ENCODE measurements around the gene ADAT3. TPM values are rescaled to one million over a fixed set of nuclear protein-coding genes. Genes with fewer than 3 reads are reported as not detected.
"Not testable (repeated sequence)": the region's sequence is repeated elsewhere in the genome, so short reads cannot be mapped to it uniquely, and the experiment has no call there.

The ADAT3 gene
- total RNA-seq, 5 donors from 2014 or later (not counting 1 experiment from before 2014, with no cell fraction given), result 6.0 to 16.1 (median 7.7) TPM

- ChIA-PET POLR2A (interaction anchor here (0.6 to 0.8 kb wide), 3 partner anchors 24 to 361 kb away, joined by 3 to 7 read pairs (median 6); no protein-coding TSS in a partner anchor), CTCF (no interaction called here)
- Mint-ChIP-seq H3K4me3 (peak overlapping the region; percentile 95 to 99 (median 98)), H3K4me1 (peaks cover 35 to 47% (median 38%) of the 10 kb centered on the region in 3 donors), H3K9me3 (no peaks in the 10 kb centered on the region), H3K27me3 (no peaks in the 10 kb centered on the region), H3K27ac (peak overlapping the region; percentile 94 to 96), H3K36me3 (no peaks in the 10 kb centered on the region)
- Histone ChIP-seq H3K4me1 (ENCODE audit: control insufficient read depth in 1 of 2, extremely low read depth in 1 of 2, insufficient read depth in 2 of 2, low read length in 2 of 2) (peaks cover 17 to 50% of the 10 kb centered on the region in 2 experiments), H3K9me3 (no peaks in the 10 kb centered on the region), H3K27ac (ENCODE audit: low read length) (peak overlapping the region; percentile 80), H3K4me3 (ENCODE audit: control insufficient read depth in 1 of 2, extremely low read depth in 1 of 2, low read length in 1 of 2) (peak overlapping the region in 1 of 2 donors; percentile 97), H3K36me3 (ENCODE audit: control insufficient read depth in 2 of 2, extremely low read depth in 1 of 2, insufficient read depth in 1 of 2, low read length in 1 of 2) (peaks cover 15 to 30% of the 10 kb centered on the region in 2 donors), H3K27me3 (replicated peaks in 1 of 2; ENCODE audit: control insufficient read depth in 2 of 2, extremely low read depth in 1 of 2, insufficient read depth in 2 of 2, low read length in 1 of 2) (no peaks in the 10 kb centered on the region)
- 94% methylated on average over 14 of the region's 29 CpGs for WGBS (ENCODE audit: insufficient coverage)
- DNase-seq, result no peak
- no peak for ATAC-seq (replicated peaks in 1 of 4)
Observed at GRCh38 chr19:1873524-1874473, 31.4 kb upstream of the ADAT3 start.

- Histone ChIP-seq H3K36me3 (ENCODE audit: control insufficient read depth in 2 of 2, extremely low read depth in 1 of 2, insufficient read depth in 1 of 2, low read length in 1 of 2) (peaks cover 15 to 30% of the 10 kb centered on the region in 2 donors), H3K9me3 (no peaks in the 10 kb centered on the region), H3K27ac (ENCODE audit: low read length) (peak overlapping the region; percentile 80), H3K4me1 (ENCODE audit: control insufficient read depth in 1 of 2, extremely low read depth in 1 of 2, insufficient read depth in 2 of 2, low read length in 2 of 2) (peaks cover 17 to 47% of the 10 kb centered on the region in 2 experiments), H3K27me3 (replicated peaks in 1 of 2; ENCODE audit: control insufficient read depth in 2 of 2, extremely low read depth in 1 of 2, insufficient read depth in 2 of 2, low read length in 1 of 2) (no peaks in the 10 kb centered on the region), H3K4me3 (ENCODE audit: control insufficient read depth in 1 of 2, extremely low read depth in 1 of 2, low read length in 1 of 2) (peak overlapping the region; percentile 93 to 97)
- peak overlapping the region; percentile 94 to 96 for H3K27ac Mint-ChIP-seq
- peak overlapping the region; percentile 95 to 99 (median 98) for H3K4me3 Mint-ChIP-seq
- CTCF ChIA-PET, result interaction anchor here in 1 of 2 donors (0.6 to 0.9 kb wide), 4 partner anchors 10 to 364 kb away, joined by 3 to 7 read pairs (median 4); no protein-coding TSS in a partner anchor
- no peaks in the 10 kb centered on the region for H3K27me3 Mint-ChIP-seq
- H3K36me3 Mint-ChIP-seq, result no peaks in the 10 kb centered on the region
- peaks cover 30 to 45% (median 38%) of the 10 kb centered on the region in 3 donors for H3K4me1 Mint-ChIP-seq
- ATAC-seq (replicated peaks in 1 of 4) (peak in 2 of 4 experiments; percentile 20 to 67), DNase-seq (peak in 8 of 35 experiments; percentile 30 to 74 (median 53))
- 0% methylated on average over 1 of the region's 16 CpGs for WGBS (ENCODE audit: insufficient coverage)
- POLR2A ChIA-PET, result interaction anchor here (0.6 to 0.8 kb wide), 4 partner anchors 10 to 360 kb away, joined by 3 to 7 read pairs (median 4); no protein-coding TSS in a partner anchor
- no peaks in the 10 kb centered on the region for H3K9me3 Mint-ChIP-seq
Observed at GRCh38 chr19:1874554-1875185, 30.5 kb upstream of the ADAT3 start.

GRCh38 chr19:1875265-1875645, 29.9 kb upstream of the ADAT3 start:
- H3K27me3 ChIP-seq (replicated peaks in 1 of 2; ENCODE audit: control insufficient read depth in 2 of 2, extremely low read depth in 1 of 2, insufficient read depth in 2 of 2, low read length in 1 of 2); H3K36me3 Mint-ChIP-seq; H3K9me3 Mint-ChIP-seq; H3K9me3 ChIP-seq; H3K27me3 Mint-ChIP-seq; DNase-seq: not testable (repeated sequence)
- 0% methylated on average over 10 of the region's 11 CpGs for WGBS (ENCODE audit: insufficient coverage)
- Histone ChIP-seq H3K36me3 (ENCODE audit: control insufficient read depth in 2 of 2, extremely low read depth in 1 of 2, insufficient read depth in 1 of 2, low read length in 1 of 2) (peaks cover 19 to 34% of the 10 kb centered on the region in 2 donors), H3K4me1 (ENCODE audit: control insufficient read depth in 1 of 2, extremely low read depth in 1 of 2, insufficient read depth in 2 of 2, low read length in 2 of 2) (peaks cover 17 to 52% of the 10 kb centered on the region in 2 experiments), H3K27ac (ENCODE audit: low read length) (peak overlapping the region; percentile 80), H3K4me3 (ENCODE audit: control insufficient read depth in 1 of 2, extremely low read depth in 1 of 2, low read length in 1 of 2) (peak overlapping the region; percentile 93 to 97)
- peak in 2 of 4 experiments; percentile 2 for ATAC-seq (replicated peaks in 1 of 4)
- Mint-ChIP-seq H3K27ac (peak overlapping the region; percentile 94 to 96), H3K4me3 (peak overlapping the region; percentile 95 to 99 (median 98)), H3K4me1 (peaks cover 31 to 48% (median 38%) of the 10 kb centered on the region in 3 donors)
- ChIA-PET POLR2A (interaction anchor here in 1 of 2 donors (0.7 kb wide), 1 partner anchor 11 kb away, joined by 3 read pairs; no protein-coding TSS in a partner anchor), CTCF (interaction anchor here in 1 of 2 donors (0.6 to 0.9 kb wide), 4 partner anchors 11 to 363 kb away, joined by 3 to 7 read pairs (median 4); no protein-coding TSS in a partner anchor)

- Histone ChIP-seq H3K4me1 (ENCODE audit: control insufficient read depth in 1 of 2, extremely low read depth in 1 of 2, insufficient read depth in 2 of 2, low read length in 2 of 2) (peaks cover 17 to 57% of the 10 kb centered on the region in 2 experiments), H3K27me3 (replicated peaks in 1 of 2; ENCODE audit: control insufficient read depth in 2 of 2, extremely low read depth in 1 of 2, insufficient read depth in 2 of 2, low read length in 1 of 2) (no peaks in the 10 kb centered on the region), H3K36me3 (ENCODE audit: control insufficient read depth in 2 of 2, extremely low read depth in 1 of 2, insufficient read depth in 1 of 2, low read length in 1 of 2) (peaks cover 15 to 37% of the 10 kb centered on the region in 2 donors), H3K27ac (ENCODE audit: low read length) (peak overlapping the region; percentile 80), H3K4me3 (ENCODE audit: control insufficient read depth in 1 of 2, extremely low read depth in 1 of 2, low read length in 1 of 2) (peak overlapping the region; percentile 93 to 97), H3K9me3 (no peaks in the 10 kb centered on the region)
- Mint-ChIP-seq H3K4me1 (peaks cover 32 to 48% (median 35%) of the 10 kb centered on the region in 3 donors), H3K36me3 (no peaks in the 10 kb centered on the region), H3K9me3 (no peaks in the 10 kb centered on the region), H3K4me3 (peak overlapping the region; percentile 95 to 99 (median 98)), H3K27ac (peak overlapping the region; percentile 94 to 96), H3K27me3 (no peaks in the 10 kb centered on the region)
- peak; percentile 87 to 94 (median 94) for ATAC-seq (replicated peaks in 1 of 4)
- ChIA-PET CTCF (interaction anchor here in 1 of 2 donors (0.6 to 0.9 kb wide), 3 partner anchors 11 to 1220 kb away, joined by 3 to 4 read pairs (median 3); no protein-coding TSS in a partner anchor), POLR2A (interaction anchor here (0.6 to 1.3 kb wide), 2 partner anchors 166 to 1248 kb away, joined by 3 read pairs; no protein-coding TSS in a partner anchor)
- DNase-seq, result peak; percentile 68 to 95 (median 82)
- 1% methylated on average over 87 of the region's 87 CpGs for WGBS (ENCODE audit: insufficient coverage)
Observed at GRCh38 chr19:1875646-1876495, 29.3 kb upstream of the ADAT3 start.

- H3K27me3 Mint-ChIP-seq; H3K27me3 ChIP-seq (replicated peaks in 1 of 2; ENCODE audit: control insufficient read depth in 2 of 2, extremely low read depth in 1 of 2, insufficient read depth in 2 of 2, low read length in 1 of 2); CTCF ChIA-PET; H3K36me3 Mint-ChIP-seq; H3K9me3 Mint-ChIP-seq; DNase-seq; H3K9me3 ChIP-seq: not testable (repeated sequence)
- H3K36me3 ChIP-seq (ENCODE audit: control insufficient read depth in 2 of 2, extremely low read depth in 1 of 2, insufficient read depth in 1 of 2, low read length in 1 of 2), result peaks cover 15 to 32% of the 10 kb centered on the region in 2 donors
- WGBS (ENCODE audit: insufficient coverage), result 45% methylated on average over 26 of the region's 53 CpGs
- Mint-ChIP-seq H3K27ac (peak overlapping the region; percentile 89 to 93), H3K4me1 (peaks cover 30 to 49% (median 36%) of the 10 kb centered on the region in 3 donors), H3K4me3 (peak overlapping the region; percentile 95 to 99 (median 98))
- ATAC-seq (replicated peaks in 1 of 4), result peak; percentile 5 to 21 (median 12)
- H3K4me3 ChIP-seq (ENCODE audit: control insufficient read depth in 1 of 2, extremely low read depth in 1 of 2, low read length in 1 of 2), result peak overlapping the region; percentile 93 to 97
- POLR2A ChIA-PET, result interaction anchor here (0.6 to 1.3 kb wide), 2 partner anchors 166 to 1247 kb away, joined by 3 read pairs; no protein-coding TSS in a partner anchor
- peaks cover 17 to 54% of the 10 kb centered on the region in 2 experiments for H3K4me1 ChIP-seq (ENCODE audit: control insufficient read depth in 1 of 2, extremely low read depth in 1 of 2, insufficient read depth in 2 of 2, low read length in 2 of 2)
- peak overlapping the region; percentile 80 for H3K27ac ChIP-seq (ENCODE audit: low read length)
Observed at GRCh38 chr19:1876496-1877279, 28.5 kb upstream of the ADAT3 start.

All from T-cell (primary cell).